Suprapubic skin (tissue), 4 donors: Measurements from ENCODE around the gene ZNF785.

ENCODE experiments used
- CTCF ChIP-seq, 2 donors: fragments of 200-600 bp in 1 of 2; fragments of 450-650 bp in 1 of 2; sonication (generic) in 1 of 2; IDR thresholded peaks; one replicate each; pipeline ENCODE4 v1.5.1; 2016 to 2019; ENCODE audit warnings: antibody characterized with exemption in 2 of 2, mild to moderate bottlenecking in 1 of 2, moderate library complexity in 1 of 2
- POLR2A ChIP-seq, 2 donors: fragments of 450-650 bp; IDR thresholded peaks; one replicate each; pipeline ENCODE4 v1.6.1; 2017; ENCODE audit warnings: antibody characterized with exemption in 2 of 2, mild to moderate bottlenecking in 2 of 2, moderate library complexity in 2 of 2
- POLR2AphosphoS5 ChIP-seq, 3 donors: sonication (generic); formaldehyde crosslinking; IDR thresholded peaks; one replicate each; pipeline ENCODE4 v1.6.1; 2017; ENCODE audit warnings: antibody characterized with exemption in 3 of 3

GRCh38 chr16:30561089-30561816, 24.2 kb downstream of the ZNF785 start:
- TF ChIP-seq CTCF (IDR thresholded peaks at IDR 0.05) (no peak), POLR2AphosphoS5 (IDR thresholded peaks at IDR 0.05) (no peak), POLR2A (IDR thresholded peaks at IDR 0.05) (no peak)
